ENCODE data around the gene SCNN1A. TPM values are rescaled to one million over a fixed set of nuclear protein-coding genes. Genes with fewer than 3 reads are reported as not detected.

The SCNN1A gene
- total and polyA plus RNA-seq, 9 donors, result 1.2 to 141 (median 10.8) TPM

GRCh38 chr12:6407236-6407954 is 32.0 kb upstream of the SCNN1A start:
- H3K27me3 ChIP-seq, result no peaks in the 10 kb centered on the region
- no peaks in the 10 kb centered on the region for H3K9me3 ChIP-seq
- no peaks in the 10 kb centered on the region for H3K4me1 ChIP-seq (ENCODE audit: insufficient read depth)
- TF ChIP-seq CTCF (IDR thresholded peaks at IDR 0.05), result no peak
- TF ChIP-seq EP300 (IDR thresholded peaks at IDR 0.05), result no peak
- no peak for TF ChIP-seq POLR2A (IDR thresholded peaks at IDR 0.05)
- no peak overlapping the region for H3K4me3 ChIP-seq
- intact Hi-C loops (cut with DNase I), result no loop called here
- no peak overlapping the region for H3K27ac ChIP-seq
- no peaks in the 10 kb centered on the region for H3K36me3 ChIP-seq
- 94 to 98% (median 96%) methylated on average over 10 of the region's 10 CpGs for WGBS, 3 donors
- no peak for DNase-seq

- WGBS, 3 donors, result 33 to 52% (median 44%) methylated on average over 6 of the region's 6 CpGs
- Histone ChIP-seq H3K9me3 (no peaks in the 10 kb centered on the region), H3K27me3 (no peaks in the 10 kb centered on the region), H3K36me3 (no peaks in the 10 kb centered on the region), H3K4me1 (ENCODE audit: insufficient read depth) (no peaks in the 10 kb centered on the region), H3K4me3 (no peak overlapping the region), H3K27ac (no peak overlapping the region)
- intact Hi-C loops (cut with DNase I), result no loop called here
- no peak for TF ChIP-seq EP300 (IDR thresholded peaks at IDR 0.05)
- TF ChIP-seq POLR2A (IDR thresholded peaks at IDR 0.05), result no peak
- TF ChIP-seq CTCF (IDR thresholded peaks at IDR 0.05), result no peak
- no peak for DNase-seq
These were observed 30.6 kb upstream of the SCNN1A start for GRCh38 chr12:6405963-6406362.

- DNase-seq, result no peak
- Histone ChIP-seq H3K4me1 (ENCODE audit: insufficient read depth) (no peaks in the 10 kb centered on the region), H3K4me3 (no peak overlapping the region), H3K36me3 (no peaks in the 10 kb centered on the region), H3K27ac (no peak overlapping the region), H3K9me3 (no peaks in the 10 kb centered on the region), H3K27me3 (no peaks in the 10 kb centered on the region)
- TF ChIP-seq POLR2A (IDR thresholded peaks at IDR 0.05), result no peak
- TF ChIP-seq EP300 (IDR thresholded peaks at IDR 0.05), result no peak
- TF ChIP-seq CTCF (IDR thresholded peaks at IDR 0.05), result no peak
- WGBS, 3 donors, result 83 to 92% (median 88%) methylated on average over 5 of the region's 5 CpGs
- intact Hi-C loops (cut with DNase I), result no loop called here
These were observed 29.0 kb upstream of the SCNN1A start for GRCh38 chr12:6404390-6404789.

- Histone ChIP-seq H3K36me3 (no peaks in the 10 kb centered on the region), H3K27me3 (no peaks in the 10 kb centered on the region), H3K4me3 (no peak overlapping the region), H3K27ac (no peak overlapping the region), H3K9me3 (no peaks in the 10 kb centered on the region), H3K4me1 (ENCODE audit: insufficient read depth) (no peaks in the 10 kb centered on the region)
- DNase-seq, result no peak
- TF ChIP-seq CTCF (IDR thresholded peaks at IDR 0.05), result no peak
- no peak for TF ChIP-seq POLR2A (IDR thresholded peaks at IDR 0.05)
- TF ChIP-seq EP300 (IDR thresholded peaks at IDR 0.05), result no peak
- intact Hi-C loops (cut with DNase I), result no loop called here
- WGBS, 3 donors, result 85 to 89% (median 88%) methylated on average over 7 of the region's 7 CpGs
These were observed 24.7 kb upstream of the SCNN1A start for GRCh38 chr12:6399884-6400644.

Data from ovary (tissue), 9 donors.